MCF 10A (cell line): ENCODE data around the gene STK4. TPM values are rescaled to one million over a fixed set of nuclear protein-coding genes. Genes with fewer than 3 reads are reported as not detected.
"Not testable (repeated sequence)": the region's sequence is repeated elsewhere in the genome, so short reads cannot be mapped to it uniquely, and the experiment has no call there.

Experiments used
- BruUV-seq: library from RNA; stranded (reverse); fragments of 400-500 nt; replicated peaks from 2 replicates; lab custom pipeline; 2021; lab: Mats Ljungman, UMichigan
- CTCF ChIA-PET: fragments of 300-600 bp; sonication (Branson Sonifier 250); formaldehyde crosslinking; extraction: SDS; loops from one replicate; lab custom pipeline; 2021; ENCODE audit warnings: antibody characterized with exemption, inconsistent platforms; lab: Yijun Ruan, JAX
- POLR2A ChIA-PET: fragments of 300-600, 350-650 bp; sonication (Branson Sonifier 250); formaldehyde crosslinking; extraction: SDS; loops from one replicate; lab custom pipeline; 2020; ENCODE audit warnings: antibody characterized with exemption, inconsistent platforms; lab: Yijun Ruan, JAX
- DNase-seq: peaks from one replicate; pipeline ENCODE4 v3.0.0-alpha.2; 2018; ENCODE audit not compliant: unreplicated experiment
- H3K27ac Mint-ChIP-seq: one replicate; pipeline ENCODE4 v1.8.0; 2022; ENCODE audit warnings: mild to moderate bottlenecking, low read depth, mixed read lengths; ENCODE audit not compliant: unreplicated experiment
- H3K27me3 Mint-ChIP-seq: one replicate; pipeline ENCODE4 v1.8.0; 2022; ENCODE audit warnings: mixed read lengths; ENCODE audit not compliant: insufficient read depth, unreplicated experiment
- H3K36me3 Mint-ChIP-seq: one replicate; pipeline ENCODE4 v1.8.0; 2022; ENCODE audit warnings: mild to moderate bottlenecking, moderate library complexity, mixed read lengths; ENCODE audit not compliant: insufficient read depth, unreplicated experiment
- H3K4me1 Mint-ChIP-seq: one replicate; pipeline ENCODE4 v1.8.0; 2022; ENCODE audit warnings: mixed read lengths; ENCODE audit not compliant: insufficient read depth, unreplicated experiment
- H3K4me3 Mint-ChIP-seq: one replicate; pipeline ENCODE4 v1.8.0; 2022; ENCODE audit warnings: mild to moderate bottlenecking, moderate library complexity, mixed read lengths; ENCODE audit not compliant: unreplicated experiment
- H3K9me3 Mint-ChIP-seq: one replicate; pipeline ENCODE4 v1.8.0; 2022; ENCODE audit warnings: mixed read lengths; ENCODE audit not compliant: unreplicated experiment
- CTCF ChIP-seq: fragments of 200-600 bp; IDR thresholded peaks from one replicate; pipeline ENCODE4 v1.8.0; 2022; ENCODE audit warnings: antibody characterized with exemption, mild to moderate bottlenecking; ENCODE audit not compliant: unreplicated experiment
- intact Hi-C: fragments of 100-400 bp; cut with micrococcal nuclease; formaldehyde crosslinking; loops from 2 replicates; pipeline ENCODE4 v1.14.1; 2022
- total RNA-seq: library from RNA; stranded (reverse); gene quantifications from 2 replicates; pipeline ENCODE4 v1.2.3, GENCODE V29; 2022

STK4 gene
- total RNA-seq, 1 experiment from 2014 or later: 47.7 TPM

GRCh38 chr20:45060294-45060693 is 94.0 kb downstream of the STK4 start:
- peaks cover 10% of the 10 kb centered on the region for H3K36me3 Mint-ChIP-seq
- peak overlapping the region; percentile 85 for H3K27ac Mint-ChIP-seq
- intact Hi-C loops: no loop called here
- no peaks in the 10 kb centered on the region for H3K9me3 Mint-ChIP-seq
- ChIA-PET POLR2A (interaction anchor here (0.6 to 4.3 kb wide), 15 partner anchors 9 to 758 kb away, joined by 3 to 39 read pairs (median 4); partner anchors contain the start of gene SLPI), CTCF (interaction anchor here (0.7 to 2.1 kb wide), 7 partner anchors 10 to 259 kb away, joined by 3 to 16 read pairs (median 4); no protein-coding TSS in a partner anchor)
- H3K4me3 Mint-ChIP-seq: no peak overlapping the region
- no peak for DNase-seq
- peaks cover 37% of the 10 kb centered on the region for H3K4me1 Mint-ChIP-seq
- no peaks in the 10 kb centered on the region for H3K27me3 Mint-ChIP-seq
- BruUV-seq: no TSS peak
- no peak for TF ChIP-seq CTCF

GRCh38 chr20:45061244-45061643 is 94.9 kb downstream of the STK4 start:
- intact Hi-C loops: no loop called here
- no peaks in the 10 kb centered on the region for H3K9me3 Mint-ChIP-seq
- BruUV-seq: no TSS peak
- no peaks in the 10 kb centered on the region for H3K27me3 Mint-ChIP-seq
- DNase-seq: peak; percentile 92
- H3K36me3 Mint-ChIP-seq: peaks cover 9% of the 10 kb centered on the region
- peaks cover 39% of the 10 kb centered on the region for H3K4me1 Mint-ChIP-seq
- CTCF ChIA-PET: interaction anchor here (0.6 to 2.1 kb wide), 5 partner anchors 10 to 709 kb away, joined by 3 to 16 read pairs (median 4); no protein-coding TSS in a partner anchor
- H3K27ac Mint-ChIP-seq: peak overlapping the region; percentile 85
- H3K4me3 Mint-ChIP-seq: no peak overlapping the region
- no peak for TF ChIP-seq CTCF
- POLR2A ChIA-PET: interaction anchor here (0.6 to 4.3 kb wide), 17 partner anchors 10 to 757 kb away, joined by 3 to 39 read pairs (median 4); partner anchors contain the start of genes SLPI and TOMM34

- H3K4me3 Mint-ChIP-seq, BruUV-seq, H3K9me3 Mint-ChIP-seq, H3K36me3 Mint-ChIP-seq, H3K27ac Mint-ChIP-seq, H3K27me3 Mint-ChIP-seq, DNase-seq, intact Hi-C loops: not testable (repeated sequence)
- CTCF ChIA-PET: interaction anchor here (1.2 to 1.6 kb wide), 6 partner anchors 9 to 227 kb away, joined by 3 to 8 read pairs (median 5); no protein-coding TSS in a partner anchor
- H3K4me1 Mint-ChIP-seq: peaks cover 47% of the 10 kb centered on the region
- POLR2A ChIA-PET: interaction anchor here (1.0 to 4.3 kb wide), 3 partner anchors 9 to 42 kb away, joined by 3 to 39 read pairs (median 9); no protein-coding TSS in a partner anchor
Measured at GRCh38 chr20:45063107-45063506, 96.8 kb downstream of the STK4 start.

GRCh38 chr20:45064812-45065211 is 98.5 kb downstream of the STK4 start:
- H3K4me1 Mint-ChIP-seq: peaks cover 36% of the 10 kb centered on the region
- H3K27ac Mint-ChIP-seq: peak overlapping the region; percentile 42
- ChIA-PET CTCF (interaction anchor here (1.1 to 1.6 kb wide), 4 partner anchors 15 to 229 kb away, joined by 4 to 6 read pairs (median 6); no protein-coding TSS in a partner anchor), POLR2A (interaction anchor here (0.6 to 3.0 kb wide), 6 partner anchors 9 to 284 kb away, joined by 3 to 9 read pairs (median 3); partner anchors contain the start of gene SDC4)
- no TSS peak for BruUV-seq
- no peaks in the 10 kb centered on the region for H3K27me3 Mint-ChIP-seq
- intact Hi-C loops: no loop called here
- no peak for TF ChIP-seq CTCF
- peaks cover 18% of the 10 kb centered on the region for H3K36me3 Mint-ChIP-seq
- no peaks in the 10 kb centered on the region for H3K9me3 Mint-ChIP-seq
- no peak overlapping the region for H3K4me3 Mint-ChIP-seq
- no peak for DNase-seq
